K562 (cell line): ENCODE results near the gene KATNAL2. TPM values are rescaled to one million over a fixed set of nuclear protein-coding genes. Genes with fewer than 3 reads are reported as not detected.
A peak's percentile ranks its signal among the peaks of the same experiment; 100 is the strongest.

Experiments
- ATAC-seq: fragments of 200-7000 bp; cut with Tn5 transposase; 3 replicates; pipeline ENCODE4 v1.9.1; 2020; ENCODE audit warnings: moderate library complexity
- BruUV-seq: library from RNA; stranded (reverse); fragments of 400-500 nt; replicated peaks from 2 replicates; lab custom pipeline; 2021; lab: Mats Ljungman, UMichigan
- CTCF ChIA-PET: fragments of 300-600 bp; formaldehyde crosslinking; extraction: SDS; loops from one replicate; lab custom pipeline; 2021; ENCODE audit warnings: low intra/inter-chr PET ratio; lab: Yijun Ruan, JAX
- POLR2A ChIA-PET: fragments of 300-600, 350-650 bp; sonication (Branson Sonifier 250); formaldehyde crosslinking; extraction: SDS; loops from one replicate; lab custom pipeline; 2021; ENCODE audit warnings: antibody characterized with exemption, inconsistent platforms; lab: Yijun Ruan, JAX
- DNase-seq, 4 experiments: peaks; one replicate each; pipeline versions ENCODE4 v3.0.0 to v3.0.0-alpha.2; 2011 to 2018; ENCODE audit warnings: low spot score in 3 of 4, mixed read lengths in 3 of 4; ENCODE audit errors: extremely low read depth in 1 of 4
- FAIRE-seq: peaks from 2 replicates; lab custom pipeline; 2011; peaks lifted over from hg19 to GRCh38; lab: Jason Lieb, UNC
- H2AFZ ChIP-seq: 2 replicates; pipeline ENCODE4 v1.6.0; 2011; ENCODE audit warnings: low read depth, low read length, control low read depth, inconsistent platforms
- H3K27ac ChIP-seq: fragments of 200-600 bp; 3 replicates; pipeline ENCODE4 v1.8.0; 2011; ENCODE audit warnings: low read depth, mild to moderate bottlenecking, control low read depth, inconsistent platforms, low read length, moderate library complexity, mixed read lengths; ENCODE audit errors: extremely low read depth
- H3K27me3 ChIP-seq, 2 experiments: fragments of 300-600 bp in 1 of 2; 2 replicates in 1 of 2; 3 replicates in 1 of 2; pipeline versions ENCODE4 v1.6.0 to v1.8.0; 2011; ENCODE audit warnings: inconsistent platforms in 2 of 2, low read length in 2 of 2, mild to moderate bottlenecking in 1 of 2, mixed read lengths in 1 of 2, moderate library complexity in 1 of 2; ENCODE audit not compliant: control insufficient read depth in 2 of 2, insufficient read depth in 2 of 2
- H3K36me3 ChIP-seq: fragments of 300-600 bp; 3 replicates; pipeline ENCODE4 v1.8.0; 2011; ENCODE audit warnings: mild to moderate bottlenecking, low read length, inconsistent platforms; ENCODE audit not compliant: control insufficient read depth, insufficient read depth
- H3K4me1 ChIP-seq, 2 experiments: fragments of 200-600 bp in 1 of 2; replicated peaks in 1 of 2; 2 replicates in 1 of 2; 3 replicates in 1 of 2; pipeline versions ENCODE4 v1.5.1 to v1.8.0; 2011; ENCODE audit warnings: inconsistent platforms in 2 of 2, low read length in 2 of 2, mild to moderate bottlenecking in 1 of 2, mixed read lengths in 1 of 2, moderate library complexity in 1 of 2; ENCODE audit not compliant: control insufficient read depth in 2 of 2, insufficient read depth in 2 of 2
- H3K4me2 ChIP-seq: 2 replicates; pipeline ENCODE4 v1.6.1; 2011; ENCODE audit warnings: low read length, control low read depth, inconsistent platforms, mixed read lengths; ENCODE audit not compliant: insufficient read depth
- H3K4me3 ChIP-seq: fragments of 200-600 bp; sonication (generic), shearing (Covaris generic); 2 replicates; pipeline ENCODE4 v1.5.1; 2016; ENCODE audit warnings: control low read depth, inconsistent platforms
- H3K79me2 ChIP-seq: fragments of 200-600 bp; 3 replicates; pipeline ENCODE4 v1.8.0; 2011; ENCODE audit warnings: low read length, inconsistent platforms; ENCODE audit not compliant: control insufficient read depth, insufficient read depth
- H3K9ac ChIP-seq, 2 experiments: 2 replicates each; pipeline versions ENCODE4 v1.6.0 to v1.6.1; 2011; ENCODE audit warnings: low read depth in 2 of 2, low read length in 2 of 2, control low read depth in 1 of 2, inconsistent platforms in 1 of 2, mild to moderate bottlenecking in 1 of 2, mixed read lengths in 1 of 2; ENCODE audit not compliant: insufficient read depth in 1 of 2
- H3K9me1 ChIP-seq: one replicate; pipeline ENCODE4 v1.6.0; 2011; ENCODE audit warnings: inconsistent platforms, mild to moderate bottlenecking, low read length, moderate library complexity; ENCODE audit not compliant: control insufficient read depth, insufficient read depth
- H3K9me3 ChIP-seq: replicated peaks from 2 replicates; pipeline ENCODE4 v1.5.1; 2011; ENCODE audit warnings: low read depth, low read length, inconsistent platforms; ENCODE audit not compliant: control insufficient read depth, insufficient read depth
- H4K20me1 ChIP-seq: replicated peaks from 2 replicates; pipeline ENCODE4 v1.6.1; 2011; ENCODE audit warnings: low read length, inconsistent platforms, mixed read lengths; ENCODE audit not compliant: control insufficient read depth, insufficient read depth
- CBX1 ChIP-seq: sonication (generic); IDR thresholded peaks from 2 replicates; pipeline ENCODE4 v1.6.1; 2016; ENCODE audit warnings: antibody characterized with exemption, low read depth, mild to moderate bottlenecking
- CC2D1A ChIP-seq: fragments of 450-650 bp; IDR thresholded peaks from 2 replicates; pipeline ENCODE4 v1.6.1; 2017; ENCODE audit warnings: mild to moderate bottlenecking
- ELF1 ChIP-seq: fragments of 200-800 bp; sonication (Bioruptor generic); IDR thresholded peaks from 2 replicates; pipeline ENCODE4 v1.6.1; 2016; ENCODE audit warnings: missing genetic modification characterization, missing compliant biosample characterization
- ELF2 ChIP-seq: fragments of 250-450 bp; sonication (Bioruptor Pico); IDR thresholded peaks from 2 replicates; pipeline ENCODE4 v1.5.0; 2021; ENCODE audit warnings: mild to moderate bottlenecking
- FOXA3 ChIP-seq, 2 experiments: fragments of 450-650 bp in 1 of 2; sonication (generic) in 1 of 2; formaldehyde crosslinking; IDR thresholded peaks in 1 of 2; conservative IDR thresholded peaks in 1 of 2; 2 replicates each; pipeline versions ENCODE4 v1.4.0 to v1.8.0; 2020 to 2022; ENCODE audit warnings: mild to moderate bottlenecking in 2 of 2, missing genetic modification reagents in 1 of 2
- FOXJ2 ChIP-seq: fragments of 200-800 bp; sonication (Bioruptor generic); IDR thresholded peaks from 2 replicates; pipeline ENCODE4 v1.6.1; 2016; ENCODE audit warnings: missing genetic modification characterization, missing compliant biosample characterization
- FOXK2 ChIP-seq, 2 experiments: fragments of 450-650 bp; IDR thresholded peaks in 1 of 2; conservative IDR thresholded peaks in 1 of 2; 2 replicates each; pipeline ENCODE4 v1.6.1; 2016; ENCODE audit warnings: low read depth in 2 of 2, mild to moderate bottlenecking in 1 of 2
- MYBL2 ChIP-seq, 2 experiments: fragments of 450-650 bp in 1 of 2; sonication (generic) in 1 of 2; formaldehyde crosslinking in 1 of 2; IDR thresholded peaks; 2 replicates each; pipeline versions ENCODE4 v1.6.1 to v1.8.1; 2017 to 2022; ENCODE audit warnings: borderline replicate concordance in 1 of 2, inconsistent platforms in 1 of 2, low read depth in 1 of 2, mild to moderate bottlenecking in 1 of 2, missing genetic modification reagents in 1 of 2, moderate library complexity in 1 of 2
- NFIC ChIP-seq: fragments of 450-650 bp; IDR thresholded peaks from 2 replicates; pipeline ENCODE4 v1.6.1; 2017; ENCODE audit warnings: mild to moderate bottlenecking, inconsistent platforms
- NRF1 ChIP-seq, 2 experiments: fragments of 450-650 bp; IDR thresholded peaks in 1 of 2; conservative IDR thresholded peaks in 1 of 2; 2 replicates each; pipeline ENCODE4 v1.6.1; 2014; ENCODE audit warnings: mild to moderate bottlenecking in 2 of 2
- PRPF4 ChIP-seq: fragments of 200-400 bp; formaldehyde crosslinking; IDR thresholded peaks from one replicate; pipeline ENCODE4 v1.6.1; 2017; ENCODE audit warnings: low read length, low read depth, mild to moderate bottlenecking; ENCODE audit not compliant: insufficient read depth, poor library complexity, severe bottlenecking
- SMARCE1 ChIP-seq: fragments of 450-650 bp; IDR thresholded peaks from 2 replicates; pipeline ENCODE4 v1.7.1; 2016; ENCODE audit warnings: mild to moderate bottlenecking
- SRF ChIP-seq, 2 experiments: fragments of 250-450, 450-650 bp in 1 of 2; sonication (Bioruptor Pico) in 1 of 2; sonication (generic) in 1 of 2; formaldehyde crosslinking; IDR thresholded peaks; 2 replicates each; pipeline versions ENCODE4 v1.5.0 to v1.5.1; 2020 to 2022; ENCODE audit warnings: mild to moderate bottlenecking in 1 of 2, missing genetic modification reagents in 1 of 2
- TOE1 ChIP-seq, 2 experiments: fragments of 450-650 bp in 1 of 2; sonication (generic) in 1 of 2; formaldehyde crosslinking in 1 of 2; IDR thresholded peaks; 2 replicates each; pipeline versions ENCODE4 v1.7.1 to v1.8.0; 2016 to 2022; ENCODE audit warnings: borderline replicate concordance in 2 of 2, mild to moderate bottlenecking in 2 of 2, antibody characterized with exemption in 1 of 2, inconsistent platforms in 1 of 2, low read depth in 1 of 2, missing genetic modification reagents in 1 of 2, moderate library complexity in 1 of 2
- TRIM28 ChIP-seq: fragments of 450-650 bp; IDR thresholded peaks from 2 replicates; pipeline ENCODE4 v1.6.1; 2017
- ZNF12 ChIP-seq: sonication (generic); formaldehyde crosslinking; IDR thresholded peaks from 2 replicates; pipeline ENCODE4 v1.4.0; 2020; ENCODE audit warnings: mild to moderate bottlenecking, missing genetic modification reagents
- ZNF561 ChIP-seq: fragments of 450-650 bp; formaldehyde crosslinking; conservative IDR thresholded peaks from 2 replicates; pipeline ENCODE4 v1.4.0; 2020; ENCODE audit warnings: mild to moderate bottlenecking, moderate library complexity
- ZNF766 ChIP-seq: fragments of 200-800 bp; sonication (Bioruptor generic); conservative IDR thresholded peaks from 2 replicates; pipeline ENCODE4 v1.6.1; 2016; ENCODE audit warnings: missing genetic modification characterization, missing compliant biosample characterization
- WGBS: fragments of 100-300 bp; shearing (Covaris generic); methylation state at CpG from one replicate; pipeline ENCODE4 v1.1.6; 2016; ENCODE audit warnings: low coverage, mixed read lengths; ENCODE audit not compliant: insufficient coverage; ENCODE audit errors: missing lambda C conversion rate; 5-methylcytosine and 5-hydroxymethylcytosine counted together
- in situ Hi-C: fragments of 300-500 bp; cut with MboI; formaldehyde crosslinking; loops from 4 replicates; pipeline ENCODE4 v1.15.0; 2018; ENCODE audit warnings: inconsistent platforms, mixed read lengths
- intact Hi-C: fragments of 100-400 bp; cut with micrococcal nuclease; formaldehyde crosslinking; loops from 2 replicates; pipeline ENCODE4 v1.14.2; 2022
- polyA plus RNA-seq, 8 experiments: library from polyadenylated mRNA; depleted of rRNA in 4 of 8; stranded (reverse) in 5 of 8; unstranded in 3 of 8; fragments of >200 nt; fragmentation: Nextera tagmentation in 2 of 8; fragmentation: Illumina TruSeq in 1 of 8; extraction: Ambion mirVana in 2 of 8; extraction: Trizol in 1 of 8; gene quantifications; 2 replicates each; pipeline versions ENCODE4 v1.2.1 to v1.2.3, GENCODE V29; 2011 to 2014; ENCODE audit warnings: inconsistent platforms in 1 of 8, missing spikeins in 1 of 8
- total RNA-seq, 7 experiments: library from RNA; depleted of rRNA in 6 of 7; stranded (reverse); fragments of >200 nt in 6 of 7; fragmentation: Illumina TruSeq in 2 of 7; extraction: Trizol in 2 of 7; gene quantifications; 2 replicates each; pipeline versions ENCODE4 v1.2.1 to v1.2.3, GENCODE V29; 2011 to 2021; ENCODE audit warnings: low replicate concordance in 1 of 7
- TF ChIP-seq, protein P1 (sequence below): fragments of 200-800 bp; sonication (Bioruptor generic); IDR thresholded peaks from 2 replicates; pipeline ENCODE4 v1.6.1; 2017; ENCODE audit warnings: missing genetic modification characterization, missing compliant biosample characterization

KATNAL2 gene
- total and polyA plus RNA-seq, 9 of the 15 experiments (the other 6 are each of a cell fraction or from before 2014, with no cell fraction given): 0.08 to 1.2 (median 0.48) TPM

DNA sequence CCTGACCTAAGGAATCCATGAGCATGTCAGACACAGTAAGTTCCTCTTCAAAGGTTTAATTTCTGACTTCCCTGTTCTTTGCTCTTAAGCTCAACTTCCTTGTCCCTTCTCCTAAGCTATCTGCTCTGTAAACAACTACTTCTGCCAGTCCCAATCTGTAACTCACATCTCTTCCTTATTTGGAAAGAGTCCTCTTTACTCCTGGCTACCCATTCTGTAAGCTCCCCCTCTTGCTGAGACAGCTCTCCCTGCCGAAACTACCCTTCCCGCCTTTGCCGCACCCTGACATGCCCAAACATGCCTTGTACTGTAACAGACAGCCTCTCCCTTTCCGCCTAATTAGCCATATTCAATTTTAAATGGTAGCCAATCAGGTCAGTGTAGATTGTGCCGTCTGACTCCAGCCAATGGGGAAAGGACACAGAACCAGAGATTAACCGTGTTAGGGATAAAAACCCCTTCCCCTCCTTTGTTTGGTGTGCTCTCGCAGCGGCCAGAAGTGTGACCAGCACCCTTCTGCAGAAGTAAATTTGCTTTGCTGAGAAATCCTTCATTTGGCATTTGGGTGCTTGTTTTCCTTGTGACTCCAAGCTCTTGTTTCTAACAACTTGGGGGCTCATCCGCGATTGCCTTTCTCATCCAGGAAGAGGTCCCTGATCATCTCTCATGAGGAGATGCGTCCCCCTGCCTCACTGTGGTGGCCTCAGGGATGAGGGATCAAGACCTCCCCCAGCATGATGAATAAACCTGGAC lies 49.1 kb upstream of the KATNAL2 start:
- no peak for FAIRE-seq
- intact Hi-C loops: no loop called here
- Histone ChIP-seq H3K9me3 (peaks cover 8% of the 10 kb centered on the region), H3K36me3 (peaks cover 5% of the 10 kb centered on the region; the same call in 1 of the 3 replicates), H3K79me2 (peaks cover 38% of the 10 kb centered on the region), H3K4me1 (peaks cover 3 to 20% of the 10 kb centered on the region in 2 experiments; a peak in 4 of 5 replicates), H3K4me2 (no peak overlapping the region), H2AFZ (no peak overlapping the region), H4K20me1 (no peaks in the 10 kb centered on the region), H3K9ac (no peak overlapping the region), H3K9me1 (peaks cover 3% of the 10 kb centered on the region), H3K27ac (peak overlapping the region; percentile 56; the same call in 2 of the 3 replicates), H3K4me3 (no peak overlapping the region), H3K27me3 (no peaks in the 10 kb centered on the region)
- BruUV-seq: no TSS peak
- no peak for ATAC-seq
- POLR2A ChIA-PET: interaction anchor here (1.1 kb wide), 1 partner anchor 17 kb away, joined by 3 read pairs; no protein-coding TSS in a partner anchor
- in situ Hi-C loops: no loop called here
- no peak for DNase-seq
- WGBS: 81% methylated on average over 8 of the region's 11 CpGs
- CTCF ChIA-PET: no interaction called here
- TF ChIP-seq PRPF4 (no peak), FOXA3 (CRISPR knock-in tag; conservative IDR thresholded peaks at IDR 0.05 in 1 of 2, IDR thresholded peaks at IDR 0.05 in 1 of 2) (peak in 1 of 2 experiments; percentile 76; a peak in 2 of 4 replicates), ZNF12 (no peak), TOE1 (IDR thresholded peaks at IDR 0.05; ENCODE audit: borderline replicate concordance) (no peak), TOE1 (CRISPR knock-in tag; IDR thresholded peaks at IDR 0.05; ENCODE audit: borderline replicate concordance, low read depth) (no peak), ZNF561 (CRISPR knock-in tag) (peak; percentile 63; the same call in 1 of the 2 replicates), FOXK2 (conservative IDR thresholded peaks at IDR 0.05 in 1 of 2, IDR thresholded peaks at IDR 0.05 in 1 of 2; ENCODE audit: low read depth in 2 of 2) (0 out of 4 replicates have a peak, but pooled peaks of 1 of the 2 experiments have one; percentile 33), NFIC (no peak), CBX1 (0 out of 2 replicates have a peak, but pooled peaks have one; percentile 26), SRF (CRISPR knock-in tag; IDR thresholded peaks at IDR 0.05) (peak; percentile 68 to 92; a peak in 3 of 4 replicates), ZNF766 (CRISPR knock-in tag) (0 out of 2 replicates have a peak, but pooled peaks have one; percentile 28), ELF1 (tag) (peak; percentile 34; the same call in 1 of the 2 replicates), SMARCE1 (no peak), ELF2 (CRISPR knock-in tag) (no peak), NRF1 (conservative IDR thresholded peaks at IDR 0.05 in 1 of 2, IDR thresholded peaks at IDR 0.05 in 1 of 2) (peak; percentile 16 to 19; a peak in 1 of 4 replicates), MYBL2 (IDR thresholded peaks at IDR 0.05; ENCODE audit: low read depth) (peak; percentile 31; the same call in 1 of the 2 replicates), MYBL2 (CRISPR knock-in tag; IDR thresholded peaks at IDR 0.05; ENCODE audit: borderline replicate concordance) (no peak), CC2D1A (peak; percentile 22; the same call in 1 of the 2 replicates), FOXJ2 (tag) (0 out of 2 replicates have a peak, but pooled peaks have one; percentile 16), TRIM28 (0 out of 2 replicates have a peak, but pooled peaks have one; percentile 37)
- TF ChIP-seq, protein P1, sequence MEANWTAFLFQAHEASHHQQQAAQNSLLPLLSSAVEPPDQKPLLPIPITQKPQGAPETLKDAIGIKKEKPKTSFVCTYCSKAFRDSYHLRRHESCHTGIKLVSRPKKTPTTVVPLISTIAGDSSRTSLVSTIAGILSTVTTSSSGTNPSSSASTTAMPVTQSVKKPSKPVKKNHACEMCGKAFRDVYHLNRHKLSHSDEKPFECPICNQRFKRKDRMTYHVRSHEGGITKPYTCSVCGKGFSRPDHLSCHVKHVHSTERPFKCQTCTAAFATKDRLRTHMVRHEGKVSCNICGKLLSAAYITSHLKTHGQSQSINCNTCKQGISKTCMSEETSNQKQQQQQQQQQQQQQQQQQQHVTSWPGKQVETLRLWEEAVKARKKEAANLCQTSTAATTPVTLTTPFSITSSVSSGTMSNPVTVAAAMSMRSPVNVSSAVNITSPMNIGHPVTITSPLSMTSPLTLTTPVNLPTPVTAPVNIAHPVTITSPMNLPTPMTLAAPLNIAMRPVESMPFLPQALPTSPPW: peak; percentile 17; the same call in 1 of the 2 replicates
